ENCODE results near the gene CDHR2. TPM values are rescaled to one million over a fixed set of nuclear protein-coding genes. Genes with fewer than 3 reads are reported as not detected.

Gene CDHR2
- total and polyA plus RNA-seq, 5 donors from 2014 or later, result 1.3 TPM; not detected in 4

DNA sequence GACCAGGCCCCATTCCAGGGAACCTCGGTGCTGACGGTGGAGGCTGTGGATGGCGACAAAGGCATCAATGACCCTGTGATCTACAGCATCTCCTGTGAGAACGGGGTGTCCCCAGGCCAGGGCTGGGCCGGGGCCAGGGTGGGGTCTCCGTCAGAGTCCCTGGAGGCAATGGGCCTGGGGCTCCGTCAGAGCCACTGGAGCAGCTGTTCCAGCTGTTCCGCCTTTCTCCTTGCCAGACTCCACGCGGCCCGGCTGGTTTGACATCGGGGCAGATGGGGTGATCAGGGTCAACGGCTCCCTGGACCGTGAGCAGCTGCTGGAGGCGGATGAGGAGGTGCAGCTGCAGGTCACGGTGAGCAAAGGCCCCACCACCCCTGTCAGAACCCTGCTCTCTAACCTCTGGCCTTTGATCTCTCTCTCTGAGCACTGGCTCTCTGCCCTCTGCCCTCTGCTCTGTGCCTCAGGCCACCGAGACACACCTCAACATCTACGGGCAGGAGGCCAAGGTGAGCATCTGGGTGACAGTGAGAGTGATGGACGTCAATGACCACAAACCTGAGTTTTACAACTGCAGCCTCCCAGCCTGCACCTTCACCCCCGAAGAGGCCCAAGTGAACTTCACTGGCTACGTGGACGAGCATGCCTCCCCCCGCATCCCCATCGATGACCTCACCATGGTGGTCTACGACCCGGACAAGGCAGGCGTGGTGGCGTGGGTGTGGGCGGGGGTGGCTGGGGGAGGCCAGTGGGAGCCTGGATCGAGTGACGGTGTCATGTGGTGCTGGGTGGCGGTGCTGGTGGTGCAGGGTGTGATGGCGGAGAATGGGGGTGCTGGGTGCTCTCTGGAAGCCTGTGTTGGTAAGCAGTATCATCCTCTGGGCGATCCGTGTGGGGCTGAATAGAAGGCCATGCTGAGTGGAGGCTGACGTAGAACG is 26.6 kb downstream of the CDHR2 start:
- H3K36me3 ChIP-seq (ENCODE audit: control insufficient read depth, insufficient read depth, low read length), result no peaks in the 10 kb centered on the region
- no peaks in the 10 kb centered on the region for H3K9me3 ChIP-seq (ENCODE audit: control insufficient read depth in 2 of 2, low read length in 2 of 2)
- H3K27me3 Mint-ChIP-seq, result peaks cover 7% of the 10 kb centered on the region
- no peak overlapping the region for H3K27ac ChIP-seq (ENCODE audit: insufficient read depth, low read length, poor library complexity, severe bottlenecking)
- H3K4me3 Mint-ChIP-seq, result no peak overlapping the region
- H3K27me3 ChIP-seq (ENCODE audit: control insufficient read depth, insufficient read depth, low read length), result no peaks in the 10 kb centered on the region
- no peak overlapping the region for H3K27ac Mint-ChIP-seq
- no peak overlapping the region for H3K4me3 ChIP-seq (ENCODE audit: low read depth, low read length)
- no peak for ATAC-seq (ENCODE audit: low read depth in 2 of 2)
- DNase-seq, result no peak
- H3K4me1 ChIP-seq (ENCODE audit: control insufficient read depth, insufficient read depth, low read length, poor library complexity, severe bottlenecking), result peaks cover 8% of the 10 kb centered on the region
- H3K9me3 Mint-ChIP-seq, result peaks cover 0 to 2% (median 0%) of the 10 kb centered on the region in 7 donors
- H3K36me3 Mint-ChIP-seq, result no peaks in the 10 kb centered on the region
- H3K4me1 Mint-ChIP-seq, result peaks cover 0 to 13% (median 7%) of the 10 kb centered on the region in 4 donors

DNA sequence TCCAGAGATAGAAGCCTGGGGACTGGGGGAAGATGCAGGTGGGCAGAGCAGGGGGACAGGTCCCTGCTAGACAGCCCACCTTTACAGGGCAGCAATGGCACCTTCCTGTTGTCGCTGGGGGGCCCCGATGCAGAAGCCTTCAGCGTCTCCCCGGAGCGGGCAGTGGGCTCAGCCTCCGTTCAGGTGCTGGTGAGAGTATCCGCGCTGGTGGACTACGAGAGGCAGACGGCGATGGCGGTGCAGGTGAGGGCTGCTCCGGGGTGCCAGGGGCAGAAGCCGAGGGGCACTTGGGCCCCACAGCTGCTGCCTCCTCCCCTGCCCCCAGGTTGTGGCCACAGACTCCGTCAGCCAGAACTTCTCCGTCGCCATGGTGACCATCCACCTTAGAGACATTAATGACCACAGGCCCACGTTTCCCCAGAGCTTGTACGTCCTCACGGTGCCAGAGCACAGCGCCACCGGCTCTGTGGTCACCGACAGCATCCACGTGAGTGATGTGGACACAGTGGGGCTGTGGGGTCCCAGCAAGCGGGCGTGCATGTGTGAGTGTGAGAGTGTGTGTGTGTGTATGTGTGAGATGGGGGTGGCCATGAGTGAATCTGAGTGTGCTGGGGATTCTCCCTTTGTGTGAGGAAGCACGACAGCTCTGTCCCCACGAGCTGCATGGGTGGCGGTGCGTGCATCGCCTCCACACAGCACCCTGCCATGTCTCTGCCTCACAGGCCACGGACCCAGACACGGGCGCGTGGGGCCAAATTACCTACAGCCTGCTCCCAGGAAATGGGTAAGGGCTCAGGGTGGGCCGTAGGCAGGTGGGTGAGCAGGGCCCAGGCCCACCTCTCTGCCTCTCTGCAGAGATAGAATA is 28.4 kb downstream of the CDHR2 start:
- Mint-ChIP-seq H3K9me3 (peaks cover 0 to 2% (median 0%) of the 10 kb centered on the region in 7 donors), H3K4me1 (peaks cover 0 to 13% (median 7%) of the 10 kb centered on the region in 4 donors), H3K4me3 (no peak overlapping the region), H3K27ac (no peak overlapping the region), H3K36me3 (no peaks in the 10 kb centered on the region), H3K27me3 (peaks cover 6% of the 10 kb centered on the region)
- H3K27me3 ChIP-seq (ENCODE audit: control insufficient read depth, insufficient read depth, low read length), result no peaks in the 10 kb centered on the region
- DNase-seq (no peak), ATAC-seq (ENCODE audit: low read depth in 2 of 2) (no peak)
- peaks cover 8% of the 10 kb centered on the region for H3K4me1 ChIP-seq (ENCODE audit: control insufficient read depth, insufficient read depth, low read length, poor library complexity, severe bottlenecking)
- H3K27ac ChIP-seq (ENCODE audit: insufficient read depth, low read length, poor library complexity, severe bottlenecking), result no peak overlapping the region
- H3K4me3 ChIP-seq (ENCODE audit: low read depth, low read length), result no peak overlapping the region
- no peaks in the 10 kb centered on the region for H3K36me3 ChIP-seq (ENCODE audit: control insufficient read depth, insufficient read depth, low read length)
- H3K9me3 ChIP-seq (ENCODE audit: control insufficient read depth in 2 of 2, low read length in 2 of 2), result no peaks in the 10 kb centered on the region

DNA sequence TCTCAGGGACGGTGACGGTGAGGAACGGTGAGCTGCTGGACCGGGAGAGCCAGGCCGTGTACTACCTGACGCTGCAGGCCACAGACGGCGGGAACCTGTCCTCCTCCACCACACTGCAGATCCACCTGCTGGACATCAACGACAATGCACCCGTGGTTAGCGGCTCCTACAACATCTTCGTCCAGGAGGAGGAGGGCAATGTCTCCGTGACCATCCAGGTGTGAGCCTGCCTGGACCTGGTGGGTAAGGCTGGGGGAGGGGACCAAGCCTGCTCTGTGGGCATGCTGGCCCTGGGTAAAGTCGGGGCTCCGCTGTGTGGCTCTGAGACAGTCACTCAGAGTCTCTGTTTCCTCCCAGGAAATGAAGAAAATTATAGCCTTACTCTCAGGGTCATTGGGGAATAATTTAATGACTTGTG is 29.3 kb downstream of the CDHR2 start:
- ATAC-seq (ENCODE audit: low read depth in 2 of 2), result peak; percentile 30 to 40
- Histone ChIP-seq H3K27me3 (ENCODE audit: control insufficient read depth, insufficient read depth, low read length) (no peaks in the 10 kb centered on the region), H3K27ac (ENCODE audit: insufficient read depth, low read length, poor library complexity, severe bottlenecking) (no peak overlapping the region), H3K4me3 (ENCODE audit: low read depth, low read length) (no peak overlapping the region), H3K4me1 (ENCODE audit: control insufficient read depth, insufficient read depth, low read length, poor library complexity, severe bottlenecking) (peaks cover 8% of the 10 kb centered on the region), H3K9me3 (ENCODE audit: control insufficient read depth in 2 of 2, low read length in 2 of 2) (no peaks in the 10 kb centered on the region), H3K36me3 (ENCODE audit: control insufficient read depth, insufficient read depth, low read length) (no peaks in the 10 kb centered on the region)
- Mint-ChIP-seq H3K36me3 (no peaks in the 10 kb centered on the region), H3K4me1 (peaks cover 0 to 10% (median 7%) of the 10 kb centered on the region in 4 donors), H3K27me3 (no peaks in the 10 kb centered on the region), H3K9me3 (peaks cover 0 to 2% (median 0%) of the 10 kb centered on the region in 7 donors), H3K27ac (peak overlapping the region in 2 of 3 donors; percentile 15 to 60), H3K4me3 (no peak overlapping the region)
- peak; percentile 32 to 59 (median 48) for DNase-seq

DNA sequence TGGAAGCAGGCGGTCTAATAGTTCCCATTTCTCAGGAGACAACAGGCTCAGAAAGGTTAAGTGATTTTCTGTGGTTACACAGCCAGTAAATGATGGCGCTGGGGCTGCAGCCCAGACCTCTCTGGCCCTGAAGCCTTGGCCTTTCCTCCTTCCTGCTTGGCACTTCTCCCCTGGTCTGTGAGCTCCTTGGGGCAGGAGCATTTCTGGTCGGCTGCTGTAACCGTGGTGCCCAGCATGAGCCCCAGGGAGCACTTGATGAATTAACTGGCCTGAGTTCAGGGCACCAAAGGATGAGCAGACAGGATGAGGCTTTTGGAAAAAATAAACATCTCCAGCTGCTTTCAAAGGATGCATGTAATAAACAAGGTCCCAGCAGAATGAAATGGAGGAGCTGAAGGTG is 30.2 kb downstream of the CDHR2 start:
- H3K4me3 ChIP-seq (ENCODE audit: low read depth, low read length), result no peak overlapping the region
- no peak for ATAC-seq (ENCODE audit: low read depth in 2 of 2)
- H3K4me1 Mint-ChIP-seq, result peaks cover 0 to 3% (median 2%) of the 10 kb centered on the region in 4 donors
- H3K27me3 Mint-ChIP-seq, result no peaks in the 10 kb centered on the region
- no peaks in the 10 kb centered on the region for H3K9me3 ChIP-seq (ENCODE audit: control insufficient read depth in 2 of 2, low read length in 2 of 2)
- H3K4me3 Mint-ChIP-seq, result no peak overlapping the region
- no peaks in the 10 kb centered on the region for H3K36me3 Mint-ChIP-seq
- H3K9me3 Mint-ChIP-seq, result peaks cover 0 to 7% (median 0%) of the 10 kb centered on the region in 7 donors
- H3K27me3 ChIP-seq (ENCODE audit: control insufficient read depth, insufficient read depth, low read length), result no peaks in the 10 kb centered on the region
- no peak overlapping the region for H3K27ac Mint-ChIP-seq
- peaks cover 3% of the 10 kb centered on the region for H3K4me1 ChIP-seq (ENCODE audit: control insufficient read depth, insufficient read depth, low read length, poor library complexity, severe bottlenecking)
- no peaks in the 10 kb centered on the region for H3K36me3 ChIP-seq (ENCODE audit: control insufficient read depth, insufficient read depth, low read length)
- no peak for DNase-seq
- no peak overlapping the region for H3K27ac ChIP-seq (ENCODE audit: insufficient read depth, low read length, poor library complexity, severe bottlenecking)

DNA sequence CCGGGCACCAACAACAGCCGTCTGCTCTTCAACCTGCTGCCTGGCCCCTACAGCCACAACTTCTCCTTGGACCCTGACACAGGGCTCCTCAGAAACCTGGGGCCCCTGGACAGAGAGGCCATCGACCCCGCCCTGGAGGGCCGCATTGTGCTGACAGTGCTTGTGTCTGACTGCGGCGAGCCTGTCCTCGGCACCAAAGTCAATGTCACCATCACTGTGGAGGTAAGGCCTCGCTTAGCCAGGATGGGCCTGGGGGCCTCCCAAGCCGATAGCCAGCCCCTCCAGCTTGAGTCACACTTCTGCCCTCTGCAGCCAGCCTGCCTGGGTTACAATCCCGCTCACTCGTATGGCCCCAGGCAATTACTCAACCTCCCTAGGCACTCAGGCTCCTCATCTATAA is 32.2 kb downstream of the CDHR2 start:
- no peak overlapping the region for H3K4me3 Mint-ChIP-seq
- Histone ChIP-seq H3K36me3 (ENCODE audit: control insufficient read depth, insufficient read depth, low read length) (no peaks in the 10 kb centered on the region), H3K4me3 (ENCODE audit: low read depth, low read length) (no peak overlapping the region), H3K4me1 (ENCODE audit: control insufficient read depth, insufficient read depth, low read length, poor library complexity, severe bottlenecking) (peaks cover 3% of the 10 kb centered on the region), H3K27me3 (ENCODE audit: control insufficient read depth, insufficient read depth, low read length) (no peaks in the 10 kb centered on the region), H3K9me3 (ENCODE audit: control insufficient read depth in 2 of 2, low read length in 2 of 2) (peaks cover 5 to 15% of the 10 kb centered on the region in 2 experiments), H3K27ac (ENCODE audit: insufficient read depth, low read length, poor library complexity, severe bottlenecking) (no peak overlapping the region)
- H3K27me3 Mint-ChIP-seq, result no peaks in the 10 kb centered on the region
- no peak overlapping the region for H3K27ac Mint-ChIP-seq
- peaks cover 0 to 8% (median 0%) of the 10 kb centered on the region in 7 donors for H3K9me3 Mint-ChIP-seq
- ATAC-seq (ENCODE audit: low read depth in 2 of 2) (no peak), DNase-seq (no peak)
- H3K4me1 Mint-ChIP-seq, result peaks cover 0 to 2% (median under 1%) of the 10 kb centered on the region in 4 donors
- H3K36me3 Mint-ChIP-seq, result no peaks in the 10 kb centered on the region

DNA sequence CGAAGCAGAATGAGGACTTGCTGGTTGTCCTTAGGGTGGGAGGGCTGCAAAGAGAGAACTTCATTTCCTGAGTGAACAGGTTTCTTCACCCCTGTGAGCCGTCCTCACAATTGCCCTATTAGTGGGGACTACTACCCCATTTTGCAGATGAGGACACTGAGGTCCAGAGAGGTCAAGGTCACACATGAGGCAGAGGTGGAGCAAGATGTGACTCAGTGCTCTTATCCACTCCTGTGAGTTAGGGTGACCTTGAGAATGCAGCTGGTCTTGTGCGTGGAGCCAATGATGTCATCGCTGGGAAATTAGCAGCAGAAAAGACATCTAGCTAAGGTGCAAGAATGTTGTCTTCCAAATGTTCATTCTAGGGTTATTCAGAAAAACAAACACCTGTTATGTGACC is 33.9 kb downstream of the CDHR2 start:
- Mint-ChIP-seq H3K9me3 (peaks cover 0 to 8% (median 0%) of the 10 kb centered on the region in 7 donors), H3K4me3 (no peak overlapping the region), H3K27ac (no peak overlapping the region), H3K27me3 (no peaks in the 10 kb centered on the region), H3K4me1 (peaks cover 0 to 2% (median under 1%) of the 10 kb centered on the region in 4 donors), H3K36me3 (no peaks in the 10 kb centered on the region)
- Histone ChIP-seq H3K9me3 (ENCODE audit: control insufficient read depth in 2 of 2, low read length in 2 of 2) (peaks cover 5 to 15% of the 10 kb centered on the region in 2 experiments), H3K4me3 (ENCODE audit: low read depth, low read length) (no peak overlapping the region), H3K36me3 (ENCODE audit: control insufficient read depth, insufficient read depth, low read length) (no peaks in the 10 kb centered on the region), H3K27ac (ENCODE audit: insufficient read depth, low read length, poor library complexity, severe bottlenecking) (no peak overlapping the region), H3K4me1 (ENCODE audit: control insufficient read depth, insufficient read depth, low read length, poor library complexity, severe bottlenecking) (peaks cover 3% of the 10 kb centered on the region), H3K27me3 (ENCODE audit: control insufficient read depth, insufficient read depth, low read length) (no peaks in the 10 kb centered on the region)
- DNase-seq (no peak), ATAC-seq (ENCODE audit: low read depth in 2 of 2) (no peak)

DNA sequence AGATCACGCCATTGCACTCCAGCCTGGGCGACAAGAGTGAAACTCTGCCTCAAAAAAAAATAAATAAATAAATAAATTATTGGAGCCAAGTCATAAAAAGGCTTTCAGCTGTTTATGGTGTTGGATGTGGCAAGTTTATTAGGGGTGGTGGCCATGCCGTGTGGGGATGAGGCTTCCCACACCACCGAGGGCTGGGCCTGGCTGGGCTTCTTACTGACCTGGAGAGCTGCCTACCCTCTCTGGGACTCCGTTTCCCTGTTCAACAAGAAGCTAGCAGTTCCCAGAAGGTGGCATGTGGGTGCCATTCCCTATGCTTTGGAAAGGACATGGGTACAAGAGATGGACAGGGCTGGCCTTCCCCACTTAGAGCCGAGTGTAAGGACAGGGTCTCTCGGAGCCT is 38.3 kb downstream of the CDHR2 start:
- no peak overlapping the region for H3K27ac Mint-ChIP-seq
- H3K27me3 Mint-ChIP-seq, result no peaks in the 10 kb centered on the region
- H3K4me3 Mint-ChIP-seq, result no peak overlapping the region
- H3K4me1 Mint-ChIP-seq, result no peaks in the 10 kb centered on the region
- Histone ChIP-seq H3K4me1 (ENCODE audit: control insufficient read depth, insufficient read depth, low read length, poor library complexity, severe bottlenecking) (no peaks in the 10 kb centered on the region), H3K27me3 (ENCODE audit: control insufficient read depth, insufficient read depth, low read length) (no peaks in the 10 kb centered on the region), H3K9me3 (ENCODE audit: control insufficient read depth in 2 of 2, low read length in 2 of 2) (peaks cover 5 to 15% of the 10 kb centered on the region in 2 experiments), H3K27ac (ENCODE audit: insufficient read depth, low read length, poor library complexity, severe bottlenecking) (no peak overlapping the region), H3K36me3 (ENCODE audit: control insufficient read depth, insufficient read depth, low read length) (no peaks in the 10 kb centered on the region), H3K4me3 (ENCODE audit: low read depth, low read length) (no peak overlapping the region)
- H3K9me3 Mint-ChIP-seq, result peaks cover 0 to 10% (median 0%) of the 10 kb centered on the region in 7 donors
- DNase-seq (no peak), ATAC-seq (ENCODE audit: low read depth in 2 of 2) (no peak)
- no peaks in the 10 kb centered on the region for H3K36me3 Mint-ChIP-seq
